Endothelial cell of umbilical vein (primary cell): ENCODE data around the gene FUNDC1.

Source experiments
- POLR2A ChIP-seq: IDR thresholded peaks from 2 replicates; pipeline ENCODE4 v1.6.1; 2012; ENCODE audit warnings: low read depth, mild to moderate bottlenecking, control low read depth, low read length
- POLR2AphosphoS5 ChIP-seq: IDR thresholded peaks from 2 replicates; pipeline ENCODE4 v1.6.1; 2012; ENCODE audit warnings: low read depth, mild to moderate bottlenecking, control low read depth, low read length, moderate library complexity; ENCODE audit not compliant: insufficient read depth
- TF ChIP-seq, protein P1 (sequence below), 2 donors: IDR thresholded peaks; 1 replicate in 1 of 2; 2 replicates in 1 of 2; pipeline ENCODE4 v1.5.1; 2011; ENCODE audit warnings: low read length in 2 of 2, mild to moderate bottlenecking in 2 of 2, moderate library complexity in 2 of 2, control low read depth in 1 of 2, inconsistent platforms in 1 of 2, low read depth in 1 of 2; ENCODE audit not compliant: insufficient read depth in 1 of 2; ENCODE audit errors: extremely low read depth in 1 of 2

GRCh38 chrX:44585866-44586265 lies 43.2 kb upstream of the FUNDC1 start:
- TF ChIP-seq POLR2AphosphoS5 (no peak), POLR2A (no peak)
- TF ChIP-seq, protein P1, sequence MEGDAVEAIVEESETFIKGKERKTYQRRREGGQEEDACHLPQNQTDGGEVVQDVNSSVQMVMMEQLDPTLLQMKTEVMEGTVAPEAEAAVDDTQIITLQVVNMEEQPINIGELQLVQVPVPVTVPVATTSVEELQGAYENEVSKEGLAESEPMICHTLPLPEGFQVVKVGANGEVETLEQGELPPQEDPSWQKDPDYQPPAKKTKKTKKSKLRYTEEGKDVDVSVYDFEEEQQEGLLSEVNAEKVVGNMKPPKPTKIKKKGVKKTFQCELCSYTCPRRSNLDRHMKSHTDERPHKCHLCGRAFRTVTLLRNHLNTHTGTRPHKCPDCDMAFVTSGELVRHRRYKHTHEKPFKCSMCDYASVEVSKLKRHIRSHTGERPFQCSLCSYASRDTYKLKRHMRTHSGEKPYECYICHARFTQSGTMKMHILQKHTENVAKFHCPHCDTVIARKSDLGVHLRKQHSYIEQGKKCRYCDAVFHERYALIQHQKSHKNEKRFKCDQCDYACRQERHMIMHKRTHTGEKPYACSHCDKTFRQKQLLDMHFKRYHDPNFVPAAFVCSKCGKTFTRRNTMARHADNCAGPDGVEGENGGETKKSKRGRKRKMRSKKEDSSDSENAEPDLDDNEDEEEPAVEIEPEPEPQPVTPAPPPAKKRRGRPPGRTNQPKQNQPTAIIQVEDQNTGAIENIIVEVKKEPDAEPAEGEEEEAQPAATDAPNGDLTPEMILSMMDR (IDR thresholded peaks at IDR 0.05; ENCODE audit: extremely low read depth in 1 of 2, insufficient read depth in 1 of 2, low read depth in 1 of 2, low read length in 2 of 2) = no peak
